Caco-2 (cell line): ENCODE data around the gene XPO4. TPM values are rescaled to one million over a fixed set of nuclear protein-coding genes. Genes with fewer than 3 reads are reported as not detected.

Experiments used
- BruUV-seq: library from RNA; stranded (reverse); fragments of 400-500 nt; replicated peaks from 2 replicates; lab custom pipeline; 2021; lab: Mats Ljungman, UMichigan
- CTCF ChIA-PET: fragments of 300-600 bp; sonication (Branson Sonifier 250); formaldehyde crosslinking; loops from one replicate; lab custom pipeline; 2022; ENCODE audit warnings: antibody characterized with exemption; lab: Charles Lee
- POLR2A ChIA-PET: fragments of 300-600 bp; sonication (Branson Sonifier 250); formaldehyde crosslinking; loops from one replicate; lab custom pipeline; 2022; ENCODE audit warnings: antibody characterized with exemption; lab: Charles Lee
- DNase-seq, 2 experiments: peaks; one replicate each; pipeline versions ENCODE4 v3.0.0 to v3.0.0-alpha.2; 2020 to 2022
- H3K27me3 ChIP-seq: replicated peaks from 2 replicates; pipeline ENCODE4 v1.6.0; 2011; ENCODE audit warnings: low read length; ENCODE audit not compliant: control insufficient read depth, insufficient read depth
- H3K36me3 ChIP-seq: 2 replicates; pipeline ENCODE4 v1.5.1; 2011; ENCODE audit warnings: low read length; ENCODE audit not compliant: control insufficient read depth, insufficient read depth
- H3K4me1 ChIP-seq: fragments of 250-450 bp; sonication (Bioruptor Pico); 2 replicates; pipeline ENCODE4 v1.5.1; 2020; ENCODE audit warnings: mild to moderate bottlenecking
- H3K4me3 ChIP-seq: 2 replicates; pipeline ENCODE4 v1.5.1; 2011; ENCODE audit warnings: low read depth, mild to moderate bottlenecking, control low read depth, low read length
- H3K9me3 ChIP-seq: fragments of 250-450 bp; sonication (Bioruptor Pico); 2 replicates; pipeline ENCODE4 v1.5.1; 2020; ENCODE audit warnings: mild to moderate bottlenecking, moderate library complexity
- H3K27ac Mint-ChIP-seq: one replicate; pipeline ENCODE4 v1.8.0; 2022; ENCODE audit warnings: mixed read lengths; ENCODE audit not compliant: unreplicated experiment
- H3K27me3 Mint-ChIP-seq: one replicate; pipeline ENCODE4 v1.8.0; 2022; ENCODE audit warnings: mixed read lengths; ENCODE audit not compliant: insufficient read depth, unreplicated experiment
- H3K36me3 Mint-ChIP-seq: one replicate; pipeline ENCODE4 v1.8.0; 2022; ENCODE audit warnings: mild to moderate bottlenecking, mixed read lengths; ENCODE audit not compliant: insufficient read depth, unreplicated experiment
- H3K4me1 Mint-ChIP-seq: one replicate; pipeline ENCODE4 v1.8.0; 2022; ENCODE audit warnings: low read depth, mixed read lengths; ENCODE audit not compliant: unreplicated experiment
- H3K4me3 Mint-ChIP-seq: one replicate; pipeline ENCODE4 v1.8.0; 2022; ENCODE audit warnings: mild to moderate bottlenecking, moderate library complexity, mixed read lengths; ENCODE audit not compliant: unreplicated experiment
- H3K9me3 Mint-ChIP-seq: one replicate; pipeline ENCODE4 v1.8.0; 2022; ENCODE audit warnings: mixed read lengths; ENCODE audit not compliant: unreplicated experiment
- intact Hi-C: fragments of 100-400 bp; cut with micrococcal nuclease; formaldehyde crosslinking; loops from one replicate; pipeline ENCODE4 v1.10.0; 2022; ENCODE audit not compliant: unreplicated experiment
- total RNA-seq: library from RNA; stranded (reverse); gene quantifications from 2 replicates; pipeline ENCODE4 v1.2.3, GENCODE V29; 2022
- TF ChIP-seq, protein P1 (sequence below), 2 experiments: fragments of 200-600 bp in 1 of 2; IDR thresholded peaks; 1 replicate in 1 of 2; 2 replicates in 1 of 2; pipeline versions ENCODE4 v1.5.1 to v1.8.0; 2011 to 2022; ENCODE audit warnings: antibody characterized with exemption in 1 of 2, control low read depth in 1 of 2, inconsistent platforms in 1 of 2, low read depth in 1 of 2, low read length in 1 of 2, mild to moderate bottlenecking in 1 of 2, moderate library complexity in 1 of 2; ENCODE audit not compliant: insufficient read depth in 1 of 2, severe bottlenecking in 1 of 2, unreplicated experiment in 1 of 2

Gene XPO4
- total RNA-seq, 1 experiment from 2014 or later = 33.3 TPM

DNA sequence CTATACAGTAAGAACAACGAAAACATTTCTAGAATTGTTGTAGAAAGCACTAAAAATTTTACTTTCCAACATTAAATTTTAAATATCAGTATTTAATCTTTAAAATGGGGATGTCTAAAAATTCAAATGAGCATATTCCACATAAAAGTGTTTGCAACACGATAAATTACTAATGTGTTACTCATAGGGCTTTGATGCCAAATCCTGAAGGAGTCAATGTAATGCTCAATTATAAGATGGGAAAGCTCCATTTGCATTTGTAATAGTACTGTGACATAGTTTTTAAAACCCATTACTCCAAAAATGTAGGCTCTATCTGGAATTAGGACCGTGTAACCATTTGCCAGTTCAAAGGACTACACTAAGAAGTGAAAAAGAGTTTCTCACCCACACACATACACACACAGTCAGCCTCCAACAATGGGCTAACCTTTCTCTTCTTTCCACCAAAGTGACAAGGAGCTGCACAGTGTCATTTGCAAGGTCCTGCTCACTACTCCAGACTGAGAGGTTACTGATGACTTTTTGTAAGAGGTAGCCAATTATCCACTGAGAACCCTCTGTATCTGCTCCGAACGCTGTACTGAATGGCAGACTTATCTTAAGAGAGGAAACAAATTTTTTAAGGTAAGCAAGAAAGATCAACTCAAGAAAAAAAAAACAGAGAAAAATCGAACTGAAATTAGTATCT lies 102.7 kb downstream of the XPO4 start:
- ChIA-PET POLR2A (no interaction called here), CTCF (interaction anchor here (0.6 kb wide), 2 partner anchors 33 to 307 kb away, joined by 3 to 7 read pairs; no protein-coding TSS in a partner anchor)
- no peak overlapping the region for H3K4me3 ChIP-seq
- DNase-seq = no peak
- no peaks in the 10 kb centered on the region for H3K9me3 ChIP-seq
- Mint-ChIP-seq H3K4me1 (no peaks in the 10 kb centered on the region), H3K27ac (no peak overlapping the region), H3K4me3 (no peak overlapping the region), H3K27me3 (no peaks in the 10 kb centered on the region), H3K36me3 (peaks cover 51% of the 10 kb centered on the region), H3K9me3 (no peaks in the 10 kb centered on the region)
- H3K4me1 ChIP-seq = no peaks in the 10 kb centered on the region
- TF ChIP-seq, protein P1, sequence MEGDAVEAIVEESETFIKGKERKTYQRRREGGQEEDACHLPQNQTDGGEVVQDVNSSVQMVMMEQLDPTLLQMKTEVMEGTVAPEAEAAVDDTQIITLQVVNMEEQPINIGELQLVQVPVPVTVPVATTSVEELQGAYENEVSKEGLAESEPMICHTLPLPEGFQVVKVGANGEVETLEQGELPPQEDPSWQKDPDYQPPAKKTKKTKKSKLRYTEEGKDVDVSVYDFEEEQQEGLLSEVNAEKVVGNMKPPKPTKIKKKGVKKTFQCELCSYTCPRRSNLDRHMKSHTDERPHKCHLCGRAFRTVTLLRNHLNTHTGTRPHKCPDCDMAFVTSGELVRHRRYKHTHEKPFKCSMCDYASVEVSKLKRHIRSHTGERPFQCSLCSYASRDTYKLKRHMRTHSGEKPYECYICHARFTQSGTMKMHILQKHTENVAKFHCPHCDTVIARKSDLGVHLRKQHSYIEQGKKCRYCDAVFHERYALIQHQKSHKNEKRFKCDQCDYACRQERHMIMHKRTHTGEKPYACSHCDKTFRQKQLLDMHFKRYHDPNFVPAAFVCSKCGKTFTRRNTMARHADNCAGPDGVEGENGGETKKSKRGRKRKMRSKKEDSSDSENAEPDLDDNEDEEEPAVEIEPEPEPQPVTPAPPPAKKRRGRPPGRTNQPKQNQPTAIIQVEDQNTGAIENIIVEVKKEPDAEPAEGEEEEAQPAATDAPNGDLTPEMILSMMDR (IDR thresholded peaks at IDR 0.05; ENCODE audit: insufficient read depth in 1 of 2, low read depth in 1 of 2, low read length in 1 of 2, severe bottlenecking in 1 of 2, unreplicated experiment in 1 of 2) = no peak
- H3K27me3 ChIP-seq = no peaks in the 10 kb centered on the region
- no peaks in the 10 kb centered on the region for H3K36me3 ChIP-seq
- intact Hi-C loops = no loop called here
- BruUV-seq = no TSS peak

DNA sequence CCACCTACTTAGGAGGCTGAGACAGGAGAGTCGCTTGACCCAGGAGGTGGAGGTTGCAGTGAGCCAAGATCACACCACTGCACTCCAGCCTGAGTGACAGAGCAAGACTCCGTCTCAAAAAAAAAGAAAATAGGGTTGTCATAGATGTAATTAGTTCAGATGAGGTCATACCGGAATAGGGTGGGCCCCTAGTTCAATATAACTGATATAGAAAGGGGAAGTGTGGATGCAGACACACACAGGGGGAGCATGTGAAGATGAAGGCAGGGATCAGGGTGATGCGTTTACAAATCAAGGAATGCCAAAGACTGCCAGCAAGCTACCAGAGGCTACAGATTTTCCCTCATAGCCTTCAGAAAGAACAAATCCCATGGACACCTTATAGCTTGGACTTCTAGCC lies 104.5 kb downstream of the XPO4 start:
- H3K4me3 ChIP-seq = no peak overlapping the region
- no peaks in the 10 kb centered on the region for H3K9me3 ChIP-seq
- no peaks in the 10 kb centered on the region for H3K27me3 Mint-ChIP-seq
- peaks cover 2% of the 10 kb centered on the region; the same call in 1 of the 2 replicates for H3K36me3 ChIP-seq
- no peaks in the 10 kb centered on the region for H3K4me1 Mint-ChIP-seq
- H3K9me3 Mint-ChIP-seq = no peaks in the 10 kb centered on the region
- no peak overlapping the region for H3K27ac Mint-ChIP-seq
- no TSS peak for BruUV-seq
- no peaks in the 10 kb centered on the region for H3K27me3 ChIP-seq
- intact Hi-C loops = no loop called here
- TF ChIP-seq, protein P1 (IDR thresholded peaks at IDR 0.05; ENCODE audit: insufficient read depth in 1 of 2, low read depth in 1 of 2, low read length in 1 of 2, severe bottlenecking in 1 of 2, unreplicated experiment in 1 of 2) = no peak
- DNase-seq = no peak
- no peak overlapping the region for H3K4me3 Mint-ChIP-seq
- POLR2A ChIA-PET = no interaction called here
- H3K4me1 ChIP-seq = no peaks in the 10 kb centered on the region
- CTCF ChIA-PET = no interaction called here
- H3K36me3 Mint-ChIP-seq = peaks cover 62% of the 10 kb centered on the region

DNA sequence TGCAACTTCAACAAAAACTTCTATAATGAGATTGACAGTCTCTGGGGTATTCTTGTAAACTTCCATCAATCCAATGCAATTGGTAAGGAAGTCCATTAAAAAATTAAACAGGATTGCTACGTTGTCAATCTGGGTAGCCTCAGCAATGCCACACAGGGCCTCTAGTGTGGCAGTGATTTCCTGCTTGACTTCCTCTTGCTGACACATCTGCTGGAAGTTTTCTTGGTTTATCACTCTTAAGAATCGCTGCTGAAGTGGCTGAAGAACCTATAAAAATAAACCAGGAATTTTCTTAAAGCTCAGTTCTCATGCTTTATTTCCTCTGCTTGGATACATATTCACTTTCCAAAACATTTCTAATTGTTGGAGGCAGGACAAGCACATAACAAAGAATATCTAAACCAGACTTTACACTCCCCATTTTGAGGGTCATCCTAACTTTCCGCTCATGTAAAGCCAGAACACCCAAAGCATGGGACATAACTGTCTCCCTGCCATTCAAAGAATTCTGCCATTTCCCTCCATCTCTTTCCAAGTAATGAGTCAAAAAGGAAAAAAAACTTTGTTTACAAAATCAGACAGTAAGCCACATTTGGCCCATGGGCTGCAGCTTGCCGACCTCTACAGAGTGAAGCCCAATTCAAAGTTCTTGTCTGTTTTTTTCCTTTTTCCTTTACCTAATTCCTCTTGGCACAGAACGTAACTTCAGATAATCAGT lies 105.6 kb downstream of the XPO4 start:
- ChIA-PET CTCF (no interaction called here), POLR2A (no interaction called here)
- Histone ChIP-seq H3K4me1 (no peaks in the 10 kb centered on the region), H3K36me3 (peaks cover 2% of the 10 kb centered on the region; the same call in 1 of the 2 replicates), H3K9me3 (no peaks in the 10 kb centered on the region), H3K27me3 (no peaks in the 10 kb centered on the region), H3K4me3 (no peak overlapping the region)
- no peaks in the 10 kb centered on the region for H3K9me3 Mint-ChIP-seq
- TF ChIP-seq, protein P1 (IDR thresholded peaks at IDR 0.05; ENCODE audit: insufficient read depth in 1 of 2, low read depth in 1 of 2, low read length in 1 of 2, severe bottlenecking in 1 of 2, unreplicated experiment in 1 of 2) = no peak
- peaks cover 64% of the 10 kb centered on the region for H3K36me3 Mint-ChIP-seq
- H3K4me1 Mint-ChIP-seq = no peaks in the 10 kb centered on the region
- no peaks in the 10 kb centered on the region for H3K27me3 Mint-ChIP-seq
- no TSS peak for BruUV-seq
- no peak overlapping the region for H3K4me3 Mint-ChIP-seq
- intact Hi-C loops = no loop called here
- no peak for DNase-seq
- H3K27ac Mint-ChIP-seq = no peak overlapping the region
